IMR-90 (cell line): ENCODE results near the gene PTPRU. TPM values are rescaled to one million over a fixed set of nuclear protein-coding genes. Genes with fewer than 3 reads are reported as not detected.

Experiments
- ATAC-seq: fragments of 200-7000 bp; cut with Tn5 transposase; 2 replicates; pipeline ENCODE4 v1.9.1; 2020; ENCODE audit warnings: low read depth, mild to moderate bottlenecking, moderate library complexity
- BruUV-seq: library from RNA; stranded (reverse); fragments of 400-500 nt; replicated peaks from 2 replicates; lab custom pipeline; 2021; lab: Mats Ljungman, UMichigan
- CTCF ChIA-PET: fragments of 300-600 bp; formaldehyde crosslinking; extraction: SDS; loops from one replicate; lab custom pipeline; 2021; ENCODE audit warnings: antibody characterized with exemption; lab: Yijun Ruan, JAX
- POLR2A ChIA-PET: fragments of 300-600 bp; sonication (Branson Sonifier 250); formaldehyde crosslinking; loops from one replicate; lab custom pipeline; 2022; ENCODE audit warnings: antibody characterized with exemption; ENCODE audit not compliant: unreplicated experiment; lab: Charles Lee
- DNase-seq: peaks from one replicate; pipeline ENCODE4 v3.0.0; 2013
- H2AFZ ChIP-seq: replicated peaks from 2 replicates; pipeline ENCODE3; 2013; ENCODE audit warnings: low read length, mild to moderate bottlenecking; ENCODE audit not compliant: poor library complexity
- H2AK5ac ChIP-seq: 2 replicates; pipeline ENCODE4 v1.6.1; 2013; ENCODE audit warnings: low read depth, low read length, inconsistent platforms
- H2AK9ac ChIP-seq: replicated peaks from 2 replicates; pipeline ENCODE3; 2013; ENCODE audit warnings: mild to moderate bottlenecking, low read depth, low read length, moderate library complexity; ENCODE audit not compliant: poor library complexity
- H2BK120ac ChIP-seq: 2 replicates; pipeline ENCODE4 v1.6.1; 2013; ENCODE audit warnings: low read depth, low read length, inconsistent platforms
- H2BK15ac ChIP-seq: 3 replicates; pipeline ENCODE4 v1.6.1; 2013; ENCODE audit warnings: low read depth, low read length, inconsistent platforms
- H2BK20ac ChIP-seq: 2 replicates; pipeline ENCODE4 v1.6.1; 2013; ENCODE audit warnings: low read depth, mild to moderate bottlenecking, inconsistent platforms, low read length, moderate library complexity
- H2BK5ac ChIP-seq: 2 replicates; pipeline ENCODE4 v1.6.1; 2013; ENCODE audit warnings: mild to moderate bottlenecking, low read depth, low read length, inconsistent platforms; ENCODE audit not compliant: poor library complexity, severe bottlenecking
- H3K14ac ChIP-seq: replicated peaks from 2 replicates; pipeline ENCODE4 v1.6.1; 2013; ENCODE audit warnings: low read depth, low read length, inconsistent platforms
- H3K18ac ChIP-seq: 2 replicates; pipeline ENCODE4 v1.6.1; 2013; ENCODE audit warnings: low read depth, low read length, control low read depth
- H3K23ac ChIP-seq: 2 replicates; pipeline ENCODE4 v1.6.1; 2013; ENCODE audit warnings: low read depth, low read length, inconsistent platforms
- H3K27ac ChIP-seq: 2 replicates; pipeline ENCODE4 v1.5.1; 2013; ENCODE audit warnings: mild to moderate bottlenecking, control low read depth, low read length; ENCODE audit not compliant: insufficient read depth
- H3K27me3 ChIP-seq: 2 replicates; pipeline ENCODE4 v1.6.1; 2013; ENCODE audit warnings: low read length; ENCODE audit not compliant: control insufficient read depth, insufficient read depth
- H3K36me3 ChIP-seq: 2 replicates; pipeline ENCODE4 v1.6.1; 2013; ENCODE audit warnings: low read length, mixed read lengths; ENCODE audit not compliant: control insufficient read depth, insufficient read depth
- H3K4ac ChIP-seq: 2 replicates; pipeline ENCODE4 v1.6.1; 2013; ENCODE audit warnings: low read depth, low read length, inconsistent platforms
- H3K4me1 ChIP-seq: 2 replicates; pipeline ENCODE4 v1.6.1; 2013; ENCODE audit warnings: low read length, mixed read lengths; ENCODE audit not compliant: control insufficient read depth, insufficient read depth
- H3K4me2 ChIP-seq: 2 replicates; pipeline ENCODE4 v1.6.1; 2013; ENCODE audit warnings: low read depth, mild to moderate bottlenecking, control low read depth, low read length, moderate library complexity
- H3K4me3 ChIP-seq: 2 replicates; pipeline ENCODE4 v1.5.1; 2013; ENCODE audit warnings: low read depth, mild to moderate bottlenecking, control low read depth, low read length, moderate library complexity; ENCODE audit not compliant: insufficient read depth
- H3K56ac ChIP-seq: 2 replicates; pipeline ENCODE4 v1.6.1; 2013; ENCODE audit warnings: low read length, inconsistent platforms; ENCODE audit not compliant: insufficient read depth; ENCODE audit errors: extremely low read depth
- H3K79me1 ChIP-seq, 2 experiments: 2 replicates each; pipeline ENCODE4 v1.6.1; 2013; ENCODE audit warnings: low read length in 2 of 2, inconsistent platforms in 1 of 2, low read depth in 1 of 2
- H3K9ac ChIP-seq: 2 replicates; pipeline ENCODE4 v1.6.1; 2013; ENCODE audit warnings: low read depth, low read length, control low read depth
- H3K9me1 ChIP-seq: 2 replicates; pipeline ENCODE4 v1.6.1; 2013; ENCODE audit warnings: low read length, inconsistent platforms; ENCODE audit not compliant: insufficient read depth
- H3K9me3 ChIP-seq: 2 replicates; pipeline ENCODE4 v1.6.1; 2013; ENCODE audit warnings: low read length; ENCODE audit not compliant: control insufficient read depth, insufficient read depth
- H4K20me1 ChIP-seq: 2 replicates; pipeline ENCODE4 v1.6.1; 2013; ENCODE audit warnings: low read length, inconsistent platforms; ENCODE audit not compliant: insufficient read depth
- H4K5ac ChIP-seq: 2 replicates; pipeline ENCODE4 v1.6.1; 2013; ENCODE audit warnings: mild to moderate bottlenecking, low read depth, low read length, control low read depth
- H4K8ac ChIP-seq, 2 experiments: 2 replicates each; pipeline ENCODE4 v1.6.1; 2013; ENCODE audit warnings: low read depth in 2 of 2, low read length in 2 of 2, control low read depth in 1 of 2, inconsistent platforms in 1 of 2
- H4K91ac ChIP-seq: 2 replicates; pipeline ENCODE4 v1.6.1; 2013; ENCODE audit warnings: low read depth, low read length, inconsistent platforms; ENCODE audit not compliant: insufficient read depth
- FOS ChIP-seq: fragments of 150-350 bp; IDR thresholded peaks from 2 replicates; pipeline ENCODE4 v1.6.1; 2016; ENCODE audit warnings: low read depth, low read length
- POLR2A ChIP-seq: IDR thresholded peaks from 2 replicates; pipeline ENCODE4 v1.6.1; 2012; ENCODE audit warnings: mild to moderate bottlenecking, low read depth, low read length
- RAD21 ChIP-seq: IDR thresholded peaks from 2 replicates; pipeline ENCODE4 v1.6.1; 2012; ENCODE audit warnings: low read length, improper control_type of control experiment
- WGBS, 2 experiments: methylation state at CpG; one replicate each; pipeline versions ENCODE4 v1.1.5 to v1.1.7; 2013; ENCODE audit warnings: missing lambda C conversion rate in 2 of 2; ENCODE audit not compliant: insufficient read length in 1 of 2; ENCODE audit errors: extremely low coverage in 2 of 2; 5-methylcytosine and 5-hydroxymethylcytosine counted together
- dilution Hi-C: fragments of 300-500 bp; cut with HindIII; formaldehyde crosslinking; loops from one replicate; pipeline ENCODE4 v1.14.3; 2018; ENCODE audit warnings: low sequenced_read_pairs; ENCODE audit not compliant: unreplicated experiment
- in situ Hi-C: fragments of 300-500 bp; cut with MboI; formaldehyde crosslinking; loops from 3 replicates; pipeline ENCODE4 v1.14.3; 2019; ENCODE audit warnings: low sequenced_read_pairs, inconsistent platforms, mixed read lengths
- intact Hi-C: fragments of 100-400 bp; cut with micrococcal nuclease; formaldehyde crosslinking; loops from 2 replicates; pipeline ENCODE4 v1.10.0; 2022
- polyA plus RNA-seq, 3 experiments: library from polyadenylated mRNA; depleted of rRNA; stranded (reverse); fragments of >200 nt; gene quantifications; 2 replicates each; pipeline ENCODE4 v1.2.3, GENCODE V29; 2012; ENCODE audit warnings: low replicate concordance in 1 of 3
- total RNA-seq: library from RNA; depleted of rRNA; stranded (reverse); fragments of >200 nt; gene quantifications from 2 replicates; pipeline ENCODE4 v1.2.3, GENCODE V29; 2012
- TF ChIP-seq, protein P1 (sequence below): fragments of 150-350 bp; IDR thresholded peaks from 2 replicates; pipeline ENCODE4 v1.6.1; 2017; ENCODE audit warnings: mild to moderate bottlenecking, antibody characterized with exemption, low read length, low read depth
- TF ChIP-seq, protein P2 (sequence below): fragments of 150-350 bp; IDR thresholded peaks from 2 replicates; pipeline ENCODE4 v1.6.1; 2016; ENCODE audit warnings: low read depth, mild to moderate bottlenecking, low read length, moderate library complexity, borderline replicate concordance

PTPRU gene
- total and polyA plus RNA-seq, 2 of the 4 experiments (the other 2 are of a cell fraction), result 7.0 to 10.7 TPM

GRCh38 chr1:29186707-29187106 lies 49.6 kb upstream of the PTPRU start:
- Histone ChIP-seq H2BK120ac (peak overlapping the region; percentile 31; the same call in 1 of the 2 replicates), H4K20me1 (no peaks in the 10 kb centered on the region; the same call in 1 of the 2 replicates), H3K18ac (no peak overlapping the region), H3K4me1 (no peaks in the 10 kb centered on the region; the same call in 1 of the 2 replicates), H3K4me2 (no peak overlapping the region), H3K27me3 (no peaks in the 10 kb centered on the region), H3K9me1 (peaks cover 13% of the 10 kb centered on the region; the same call in 1 of the 2 replicates), H3K4me3 (no peak overlapping the region), H2AK5ac (peak overlapping the region; percentile 5; the same call in 1 of the 2 replicates), H2AK9ac (no peak overlapping the region), H3K23ac (no peak overlapping the region), H3K14ac (no peak overlapping the region), H3K56ac (no peak overlapping the region), H4K8ac (peak overlapping the region in 1 of 2 experiments; percentile 82; a peak in 1 of 4 replicates), H3K79me1 (peaks cover 0 to 2% of the 10 kb centered on the region in 2 experiments; a peak in 1 of 4 replicates), H3K27ac (no peak overlapping the region), H2BK5ac (peak overlapping the region; percentile 71), H2AFZ (no peak overlapping the region), H3K4ac (peak overlapping the region; percentile 15; the same call in 1 of the 2 replicates), H3K9ac (no peak overlapping the region), H2BK20ac (no peak overlapping the region), H3K9me3 (no peaks in the 10 kb centered on the region), H4K91ac (peak overlapping the region; percentile 11; the same call in 1 of the 2 replicates), H2BK15ac (0 out of 3 replicates have a peak overlapping the region, but pooled peaks have one; percentile 41), H3K36me3 (no peaks in the 10 kb centered on the region), H4K5ac (peak overlapping the region; percentile 25; the same call in 1 of the 2 replicates)
- WGBS, 2 experiments, result no CpG with 5 or more reads among the region's 1 CpG
- TF ChIP-seq POLR2A (no peak), FOS (no peak), RAD21 (no peak)
- TF ChIP-seq, protein P1, sequence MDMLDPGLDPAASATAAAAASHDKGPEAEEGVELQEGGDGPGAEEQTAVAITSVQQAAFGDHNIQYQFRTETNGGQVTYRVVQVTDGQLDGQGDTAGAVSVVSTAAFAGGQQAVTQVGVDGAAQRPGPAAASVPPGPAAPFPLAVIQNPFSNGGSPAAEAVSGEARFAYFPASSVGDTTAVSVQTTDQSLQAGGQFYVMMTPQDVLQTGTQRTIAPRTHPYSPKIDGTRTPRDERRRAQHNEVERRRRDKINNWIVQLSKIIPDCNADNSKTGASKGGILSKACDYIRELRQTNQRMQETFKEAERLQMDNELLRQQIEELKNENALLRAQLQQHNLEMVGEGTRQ, result no peak
- TF ChIP-seq, protein P2, sequence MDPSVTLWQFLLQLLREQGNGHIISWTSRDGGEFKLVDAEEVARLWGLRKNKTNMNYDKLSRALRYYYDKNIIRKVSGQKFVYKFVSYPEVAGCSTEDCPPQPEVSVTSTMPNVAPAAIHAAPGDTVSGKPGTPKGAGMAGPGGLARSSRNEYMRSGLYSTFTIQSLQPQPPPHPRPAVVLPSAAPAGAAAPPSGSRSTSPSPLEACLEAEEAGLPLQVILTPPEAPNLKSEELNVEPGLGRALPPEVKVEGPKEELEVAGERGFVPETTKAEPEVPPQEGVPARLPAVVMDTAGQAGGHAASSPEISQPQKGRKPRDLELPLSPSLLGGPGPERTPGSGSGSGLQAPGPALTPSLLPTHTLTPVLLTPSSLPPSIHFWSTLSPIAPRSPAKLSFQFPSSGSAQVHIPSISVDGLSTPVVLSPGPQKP, result no peak
- ChIA-PET POLR2A (no interaction called here), CTCF (interaction anchor here (1.6 to 2.0 kb wide), 2 partner anchors 16 to 305 kb away, joined by 4 to 7 read pairs; no protein-coding TSS in a partner anchor)
- no TSS peak for BruUV-seq
- ATAC-seq (no peak), DNase-seq (no peak)
- intact Hi-C loops (no loop called here), in situ Hi-C loops (no loop called here), dilution Hi-C loops (no loop called here)
